ENCODE measurements around the gene ARHGAP32. TPM values are rescaled to one million over a fixed set of nuclear protein-coding genes. Genes with fewer than 3 reads are reported as not detected.
A peak's percentile ranks its signal among the peaks of the same experiment; 100 is the strongest.

Gene ARHGAP32
- polyA plus RNA-seq, 1 of the 3 experiments (the other 2 are of a cell fraction) = 4.8 TPM

DNA sequence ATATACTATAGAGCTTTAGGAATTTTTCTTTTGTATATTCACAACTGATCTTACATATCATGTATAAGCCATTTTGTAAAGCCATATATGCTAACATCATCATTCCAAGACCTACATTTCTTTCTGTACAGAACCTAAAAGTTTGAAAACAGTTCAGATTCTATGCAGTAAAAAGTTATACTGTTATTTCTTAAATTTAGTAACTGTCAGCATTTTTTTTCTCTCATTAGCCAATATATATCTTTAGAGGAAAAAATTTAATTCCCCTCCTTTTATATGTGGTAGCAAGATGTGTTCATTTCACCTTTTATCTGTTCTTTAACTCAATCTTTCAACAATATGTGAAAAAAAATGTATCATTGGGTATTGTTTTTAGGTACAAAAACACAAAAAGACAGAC, 129.0 kb downstream of the ARHGAP32 start:
- TF ChIP-seq, protein P1, sequence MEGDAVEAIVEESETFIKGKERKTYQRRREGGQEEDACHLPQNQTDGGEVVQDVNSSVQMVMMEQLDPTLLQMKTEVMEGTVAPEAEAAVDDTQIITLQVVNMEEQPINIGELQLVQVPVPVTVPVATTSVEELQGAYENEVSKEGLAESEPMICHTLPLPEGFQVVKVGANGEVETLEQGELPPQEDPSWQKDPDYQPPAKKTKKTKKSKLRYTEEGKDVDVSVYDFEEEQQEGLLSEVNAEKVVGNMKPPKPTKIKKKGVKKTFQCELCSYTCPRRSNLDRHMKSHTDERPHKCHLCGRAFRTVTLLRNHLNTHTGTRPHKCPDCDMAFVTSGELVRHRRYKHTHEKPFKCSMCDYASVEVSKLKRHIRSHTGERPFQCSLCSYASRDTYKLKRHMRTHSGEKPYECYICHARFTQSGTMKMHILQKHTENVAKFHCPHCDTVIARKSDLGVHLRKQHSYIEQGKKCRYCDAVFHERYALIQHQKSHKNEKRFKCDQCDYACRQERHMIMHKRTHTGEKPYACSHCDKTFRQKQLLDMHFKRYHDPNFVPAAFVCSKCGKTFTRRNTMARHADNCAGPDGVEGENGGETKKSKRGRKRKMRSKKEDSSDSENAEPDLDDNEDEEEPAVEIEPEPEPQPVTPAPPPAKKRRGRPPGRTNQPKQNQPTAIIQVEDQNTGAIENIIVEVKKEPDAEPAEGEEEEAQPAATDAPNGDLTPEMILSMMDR (IDR thresholded peaks at IDR 0.05) = no peak
- TF ChIP-seq USF1 (IDR thresholded peaks at IDR 0.05; ENCODE audit: borderline replicate concordance, low read depth) (no peak), RFX5 (IDR thresholded peaks at IDR 0.05; ENCODE audit: low read length) (no peak), USF2 (IDR thresholded peaks at IDR 0.05; ENCODE audit: borderline replicate concordance, low read depth, low read length) (no peak), CHD2 (IDR thresholded peaks at IDR 0.05; ENCODE audit: low read length, partially characterized antibody) (no peak), FOXM1 (IDR thresholded peaks at IDR 0.05; ENCODE audit: low read depth) (no peak), GATA2 (CRISPR knock-in tag; IDR thresholded peaks at IDR 0.05) (no peak), EP300 (IDR thresholded peaks at IDR 0.05; ENCODE audit: borderline replicate concordance in 1 of 2, low read depth in 1 of 2, low read length in 1 of 2) (no peak), FOXJ3 (CRISPR knock-in tag; IDR thresholded peaks at IDR 0.05) (no peak), TCF12 (IDR thresholded peaks at IDR 0.05) (no peak), ELF1 (IDR thresholded peaks at IDR 0.05) (no peak), SMC3 (IDR thresholded peaks at IDR 0.05; ENCODE audit: low read depth, low read length) (no peak)
- no peak overlapping the region for H3K4me2 ChIP-seq
- DNase-seq = no peak
- ChIA-PET CTCF (no interaction called here), POLR2A (no interaction called here)
- peaks cover 22 to 24% of the 10 kb centered on the region in 2 experiments for H3K36me3 ChIP-seq (replicated peaks in 1 of 2; ENCODE audit: control insufficient read depth in 1 of 2, insufficient read depth in 2 of 2, low read length in 1 of 2)
- H3K9me2 ChIP-seq = no peaks in the 10 kb centered on the region
- no peak overlapping the region for H3K27ac ChIP-seq (ENCODE audit: low read depth in 2 of 2, low read length in 1 of 2)
- H3F3A ChIP-seq (replicated peaks; ENCODE audit: insufficient read depth) = peaks cover 5% of the 10 kb centered on the region
- H2AFZ ChIP-seq (ENCODE audit: low read depth) = no peak overlapping the region
- no peaks in the 10 kb centered on the region for H3K9me3 ChIP-seq
- no peak overlapping the region for H3K9ac ChIP-seq
- no peaks in the 10 kb centered on the region for H3K27me3 ChIP-seq (ENCODE audit: insufficient read depth)
- H4K20me1 ChIP-seq (ENCODE audit: insufficient read depth) = no peaks in the 10 kb centered on the region
- H3K4me3 ChIP-seq (ENCODE audit: low read depth in 2 of 2, low read length in 1 of 2) = no peak overlapping the region
- H3K79me2 ChIP-seq (ENCODE audit: insufficient read depth) = no peaks in the 10 kb centered on the region
- peaks cover 0 to 8% of the 10 kb centered on the region in 2 experiments; a peak in 2 of 4 replicates for H3K4me1 ChIP-seq (ENCODE audit: control insufficient read depth in 1 of 2, insufficient read depth in 2 of 2, low read depth in 1 of 2, low read length in 1 of 2)

DNA sequence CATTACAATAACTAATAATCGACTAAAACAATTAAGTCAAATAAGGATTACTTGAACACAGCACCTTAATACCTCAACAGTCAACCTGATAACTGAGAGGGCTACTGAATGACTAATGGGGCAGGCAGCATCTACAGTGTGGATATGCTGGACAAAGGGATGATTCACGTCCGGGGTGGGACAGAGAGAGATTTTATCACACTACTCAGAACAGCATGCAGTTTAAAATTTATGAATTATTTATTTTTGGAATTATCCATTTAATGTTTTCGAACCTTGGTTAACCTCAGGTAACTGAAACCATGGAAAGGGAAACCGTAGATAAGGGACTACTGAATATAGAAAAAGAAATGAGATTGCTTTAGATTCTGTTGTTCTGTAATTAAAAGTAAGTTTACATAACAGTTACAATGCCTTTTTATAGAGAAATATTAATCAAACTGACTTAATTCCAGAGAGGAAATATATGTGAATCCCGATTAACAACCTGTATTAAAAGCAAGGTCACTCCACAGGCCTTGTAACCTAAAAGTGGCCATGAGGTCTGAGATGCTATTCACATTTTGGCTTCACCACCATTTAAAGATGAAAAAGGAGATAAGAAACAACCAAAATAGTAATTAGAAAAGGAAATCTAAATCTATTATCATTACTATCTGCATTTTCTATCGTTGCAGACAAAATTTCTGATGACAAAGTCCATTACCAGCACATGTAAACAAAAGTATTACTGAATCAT, 130.5 kb downstream of the ARHGAP32 start:
- H3K4me3 ChIP-seq (ENCODE audit: low read depth in 2 of 2, low read length in 1 of 2) = no peak overlapping the region
- H3K9me2 ChIP-seq = no peaks in the 10 kb centered on the region
- H3K9ac ChIP-seq = no peak overlapping the region
- WGBS (ENCODE audit: low lambda C conversion rate) = 23% methylated on average over 7 of the region's 7 CpGs
- peaks cover 5% of the 10 kb centered on the region for H3F3A ChIP-seq (replicated peaks; ENCODE audit: insufficient read depth)
- H3K4me2 ChIP-seq = no peak overlapping the region
- no peak overlapping the region for H2AFZ ChIP-seq (ENCODE audit: low read depth)
- H4K20me1 ChIP-seq (ENCODE audit: insufficient read depth) = no peaks in the 10 kb centered on the region
- ChIA-PET POLR2A (no interaction called here), CTCF (no interaction called here)
- H3K27ac ChIP-seq (ENCODE audit: low read depth in 2 of 2, low read length in 1 of 2) = peak overlapping the region in 1 of 2 experiments; percentile 54; a peak in 2 of 4 replicates
- H3K9me3 ChIP-seq = no peaks in the 10 kb centered on the region
- peaks cover 22% of the 10 kb centered on the region in 2 experiments for H3K36me3 ChIP-seq (replicated peaks in 1 of 2; ENCODE audit: control insufficient read depth in 1 of 2, insufficient read depth in 2 of 2, low read length in 1 of 2)
- no peak for DNase-seq
- peaks cover 0 to 8% of the 10 kb centered on the region in 2 experiments; a peak in 2 of 4 replicates for H3K4me1 ChIP-seq (ENCODE audit: control insufficient read depth in 1 of 2, insufficient read depth in 2 of 2, low read depth in 1 of 2, low read length in 1 of 2)
- no peaks in the 10 kb centered on the region for H3K79me2 ChIP-seq (ENCODE audit: insufficient read depth)
- no peaks in the 10 kb centered on the region for H3K27me3 ChIP-seq (ENCODE audit: insufficient read depth)
- TF ChIP-seq NFIC (IDR thresholded peaks at IDR 0.05; ENCODE audit: borderline replicate concordance) (no peak; the same call in 1 of the 2 replicates), FOSL2 (IDR thresholded peaks at IDR 0.05; ENCODE audit: borderline replicate concordance, low read depth) (peak; percentile 90), FOXM1 (IDR thresholded peaks at IDR 0.05; ENCODE audit: low read depth) (no peak), POLR2AphosphoS5 (IDR thresholded peaks at IDR 0.05; ENCODE audit: low read depth, low read length) (peak; percentile 45; the same call in 1 of the 2 replicates), CHD2 (IDR thresholded peaks at IDR 0.05; ENCODE audit: low read length, partially characterized antibody) (no peak), RCOR1 (IDR thresholded peaks at IDR 0.05; ENCODE audit: low read length) (no peak), MEF2A (IDR thresholded peaks at IDR 0.05; ENCODE audit: borderline replicate concordance, low read depth) (peak; percentile 43; the same call in 1 of the 2 replicates), EP300 (IDR thresholded peaks at IDR 0.05; ENCODE audit: borderline replicate concordance in 1 of 2, low read depth in 1 of 2, low read length in 1 of 2) (peak in 1 of 2 experiments; percentile 53; a peak in 1 of 4 replicates), YY1 (IDR thresholded peaks at IDR 0.05; ENCODE audit: low read depth) (no peak), TCF12 (IDR thresholded peaks at IDR 0.05) (peak; percentile 74), SMC3 (IDR thresholded peaks at IDR 0.05; ENCODE audit: low read depth, low read length) (no peak), TEAD4 (IDR thresholded peaks at IDR 0.05; ENCODE audit: borderline replicate concordance, insufficient read depth) (0 out of 2 replicates have a peak, but pooled peaks have one; percentile 28), JUND (IDR thresholded peaks at IDR 0.05) (peak; percentile 93)
- TF ChIP-seq, protein P2, sequence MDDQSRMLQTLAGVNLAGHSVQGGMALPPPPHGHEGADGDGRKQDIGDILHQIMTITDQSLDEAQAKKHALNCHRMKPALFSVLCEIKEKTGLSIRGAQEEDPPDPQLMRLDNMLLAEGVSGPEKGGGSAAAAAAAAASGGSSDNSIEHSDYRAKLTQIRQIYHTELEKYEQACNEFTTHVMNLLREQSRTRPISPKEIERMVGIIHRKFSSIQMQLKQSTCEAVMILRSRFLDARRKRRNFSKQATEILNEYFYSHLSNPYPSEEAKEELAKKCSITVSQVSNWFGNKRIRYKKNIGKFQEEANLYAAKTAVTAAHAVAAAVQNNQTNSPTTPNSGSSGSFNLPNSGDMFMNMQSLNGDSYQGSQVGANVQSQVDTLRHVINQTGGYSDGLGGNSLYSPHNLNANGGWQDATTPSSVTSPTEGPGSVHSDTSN (IDR thresholded peaks at IDR 0.05) = peak; percentile 73
- TF ChIP-seq, protein P1 (IDR thresholded peaks at IDR 0.05) = no peak
